Measurements from ENCODE around the gene CENPH. TPM values are rescaled to one million over a fixed set of nuclear protein-coding genes. Genes with fewer than 3 reads are reported as not detected.
"Not testable (repeated sequence)": the region's sequence is repeated elsewhere in the genome, so short reads cannot be mapped to it uniquely, and the experiment has no call there.

CENPH gene
- polyA plus RNA-seq, 2 of the 4 experiments (the other 2 are of a cell fraction): 26.7 to 35.2 TPM

GRCh38 chr5:69217548-69218526 is 28.5 kb downstream of the CENPH start (continued):
- TF ChIP-seq ELK1 (IDR thresholded peaks at IDR 0.05; ENCODE audit: low read depth, low read length): no peak
- TF ChIP-seq FOSB (CRISPR knock-in tag; IDR thresholded peaks at IDR 0.05): no peak
- TF ChIP-seq RFX5 (IDR thresholded peaks at IDR 0.05): peak; percentile 72
- TF ChIP-seq ZSCAN20 (CRISPR knock-in tag; IDR thresholded peaks at IDR 0.05): no peak
- peak; percentile 88 for TF ChIP-seq POLR2A (IDR thresholded peaks at IDR 0.05; ENCODE audit: low read length)
- no peak for TF ChIP-seq HDAC2 (IDR thresholded peaks at IDR 0.05)
- no peak for TF ChIP-seq NPAS2 (CRISPR knock-in tag; IDR thresholded peaks at IDR 0.05; ENCODE audit: borderline replicate concordance)
- no peak for TF ChIP-seq ATOH8 (CRISPR knock-in tag; IDR thresholded peaks at IDR 0.05; ENCODE audit: low read depth)

GRCh38 chr5:69219939-69220338 is 30.6 kb downstream of the CENPH start:
- Histone ChIP-seq H3K9me3 (no peaks in the 10 kb centered on the region), H3K4me2 (no peak overlapping the region), H3K27ac (no peak overlapping the region), H3K4me1 (peaks cover 8% of the 10 kb centered on the region), H3K4me3 (no peak overlapping the region)
- POLR2A ChIA-PET: no interaction called here
- DNase-seq (ENCODE audit: low read depth in 1 of 2, low spot score in 1 of 2) (no peak), ATAC-seq (no peak), FAIRE-seq (no peak)
- TF ChIP-seq POLR2AphosphoS2 (conservative IDR thresholded peaks at IDR 0.05; ENCODE audit: low read length): no peak
- TF ChIP-seq JUNB (IDR thresholded peaks at IDR 0.05): no peak
- TF ChIP-seq HOXA7 (CRISPR knock-in tag; IDR thresholded peaks at IDR 0.05): no peak
- no peak for TF ChIP-seq RCOR1 (IDR thresholded peaks at IDR 0.05; ENCODE audit: low read depth, low read length)
- TF ChIP-seq SREBF2 (IDR thresholded peaks at IDR 0.05): no peak
- TF ChIP-seq SMC3 (IDR thresholded peaks at IDR 0.05): no peak
- TF ChIP-seq TFCP2L1 (CRISPR knock-in tag; IDR thresholded peaks at IDR 0.05): no peak
- TF ChIP-seq RNF2 (IDR thresholded peaks at IDR 0.05; ENCODE audit: borderline replicate concordance, low read depth): no peak
- TF ChIP-seq NPAS2 (CRISPR knock-in tag; IDR thresholded peaks at IDR 0.05; ENCODE audit: borderline replicate concordance): no peak
- no peak for TF ChIP-seq ZNF302 (CRISPR knock-in tag; IDR thresholded peaks at IDR 0.05)
- no peak for TF ChIP-seq CEBPB (IDR thresholded peaks at IDR 0.05)
- no peak for TF ChIP-seq GATA3 (IDR thresholded peaks at IDR 0.05; ENCODE audit: borderline replicate concordance)
- TF ChIP-seq MAX (IDR thresholded peaks at IDR 0.05): no peak
- no peak for TF ChIP-seq CBX8 (IDR thresholded peaks at IDR 0.05)
- no peak for TF ChIP-seq PHF8 (IDR thresholded peaks at IDR 0.05; ENCODE audit: borderline replicate concordance, low read depth)
- no peak for TF ChIP-seq REST (IDR thresholded peaks at IDR 0.05)
- CTCF ChIA-PET: interaction anchor here (1.3 to 1.5 kb wide), 3 partner anchors 8 to 51 kb away, joined by 3 to 4 read pairs (median 4); no protein-coding TSS in a partner anchor

- ATAC-seq; H3K27ac ChIP-seq; DNase-seq (ENCODE audit: low read depth in 1 of 2, low spot score in 1 of 2); POLR2A ChIA-PET; H3K4me3 ChIP-seq; FAIRE-seq; H3K9me3 ChIP-seq; H3K4me1 ChIP-seq; H3K4me2 ChIP-seq: not testable (repeated sequence)
- CTCF ChIA-PET: interaction anchor here (1.3 to 1.5 kb wide), 2 partner anchors 8 to 51 kb away, joined by 4 read pairs; no protein-coding TSS in a partner anchor
- WGBS (ENCODE audit: missing lambda C conversion rate): 89% methylated on average over 17 of the region's 18 CpGs
Observed at GRCh38 chr5:69220371-69220770, 31.0 kb downstream of the CENPH start.

GRCh38 chr5:69220833-69221232 is 31.4 kb downstream of the CENPH start:
- 77% methylated on average over 9 of the region's 9 CpGs for WGBS (ENCODE audit: missing lambda C conversion rate)
- POLR2A ChIA-PET: not testable (repeated sequence)

More at GRCh38 chr5:69220833-69221232, 31.4 kb downstream of the CENPH start:
- not testable (repeated sequence) for H3K4me1 ChIP-seq; H3K4me2 ChIP-seq; ATAC-seq; H3K27ac ChIP-seq; FAIRE-seq; DNase-seq (ENCODE audit: low read depth in 1 of 2, low spot score in 1 of 2); H3K4me3 ChIP-seq; H3K9me3 ChIP-seq
- CTCF ChIA-PET: interaction anchor here (0.7 kb wide), 1 partner anchor 11 kb away, joined by 3 read pairs; no protein-coding TSS in a partner anchor
